ENCODE data around the gene KCNJ5. TPM values are rescaled to one million over a fixed set of nuclear protein-coding genes. Genes with fewer than 3 reads are reported as not detected.

KCNJ5 gene
- total RNA-seq, 2 experiments from 2014 or later, result not detected

GRCh38 chr11:128888034-128888985, 2.8 kb upstream of the KCNJ5 start:
- ChIA-PET POLR2A (interaction anchor here (1.1 kb wide), 1 partner anchor 56 kb away, joined by 3 read pairs; no protein-coding TSS in a partner anchor), CTCF (interaction anchor here (0.9 to 6.3 kb wide), 3 partner anchors 17 to 71 kb away, joined by 3 to 283 read pairs (median 33); no protein-coding TSS in a partner anchor)
- TF ChIP-seq CTCF (IDR thresholded peaks at IDR 0.05), result no peak
- intact Hi-C loops (cut with micrococcal nuclease), result no loop called here
- Mint-ChIP-seq H3K9me3 (no peaks in the 10 kb centered on the region), H3K4me3 (no peak overlapping the region), H3K36me3 (ENCODE audit: low read depth) (no peaks in the 10 kb centered on the region), H3K27ac (no peak overlapping the region), H3K27me3 (peaks cover 54% of the 10 kb centered on the region), H3K4me1 (ENCODE audit: low read depth) (peaks cover 6% of the 10 kb centered on the region)
- ATAC-seq (no peak), DNase-seq (no peak)

DNA sequence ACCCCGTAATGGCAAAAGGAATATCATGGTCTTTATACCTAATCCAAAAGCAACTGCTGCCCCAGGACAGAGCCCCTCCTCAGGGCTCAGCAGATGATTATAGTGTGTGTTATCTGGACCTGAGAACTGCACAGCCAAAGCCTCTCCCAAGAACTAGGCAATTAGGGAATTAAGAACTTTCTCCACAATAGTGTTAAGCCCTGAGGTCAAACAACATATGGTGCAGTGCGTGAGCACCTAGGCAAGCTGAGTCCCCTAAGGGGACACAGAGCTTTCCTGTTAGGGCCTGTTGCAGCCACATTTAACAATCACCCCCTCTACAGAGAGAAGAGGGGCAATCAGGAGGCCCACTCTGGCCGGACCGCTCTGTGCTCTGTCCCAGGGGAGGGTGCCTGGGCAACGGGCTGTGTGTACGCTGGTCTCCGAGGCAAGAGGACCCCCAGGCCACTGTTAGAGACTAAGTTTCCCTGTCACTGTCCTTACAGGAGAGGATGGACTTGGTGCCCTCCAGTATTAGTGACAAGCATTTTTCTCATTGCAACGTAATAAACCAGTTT, 1.4 kb upstream of the KCNJ5 start:
- TF ChIP-seq CTCF (IDR thresholded peaks at IDR 0.05), result no peak
- CTCF ChIA-PET, result interaction anchor here (4.2 to 5.9 kb wide), 2 partner anchors 16 to 66 kb away, joined by 33 to 34 read pairs; no protein-coding TSS in a partner anchor
- H3K4me1 Mint-ChIP-seq (ENCODE audit: low read depth), result peaks cover 6% of the 10 kb centered on the region
- no peaks in the 10 kb centered on the region for H3K9me3 Mint-ChIP-seq
- H3K4me3 Mint-ChIP-seq, result no peak overlapping the region
- peaks cover 58% of the 10 kb centered on the region for H3K27me3 Mint-ChIP-seq
- intact Hi-C loops (cut with micrococcal nuclease), result no loop called here
- no peak overlapping the region for H3K27ac Mint-ChIP-seq
- no peak for ATAC-seq
- POLR2A ChIA-PET, result no interaction called here
- no peak for DNase-seq
- H3K36me3 Mint-ChIP-seq (ENCODE audit: low read depth), result no peaks in the 10 kb centered on the region

DNA sequence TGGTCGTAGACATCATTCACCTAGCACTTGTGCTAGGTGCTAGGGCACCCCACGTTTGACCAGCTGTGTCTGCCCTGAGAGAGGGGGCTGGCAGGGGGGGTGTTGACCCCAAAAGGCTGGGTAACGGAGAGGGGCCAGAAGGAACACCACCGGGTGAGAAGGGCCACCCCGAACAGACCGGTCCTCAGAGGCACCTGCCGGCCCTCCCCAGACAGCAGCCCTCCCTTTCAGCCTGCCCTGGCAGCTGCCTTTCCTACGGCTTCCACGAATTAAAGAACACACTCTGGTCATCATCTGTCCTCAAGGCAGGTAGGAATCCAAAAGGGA, 977 bp upstream of the KCNJ5 start:
- Mint-ChIP-seq H3K4me3 (no peak overlapping the region), H3K27ac (no peak overlapping the region), H3K36me3 (ENCODE audit: low read depth) (no peaks in the 10 kb centered on the region), H3K27me3 (peaks cover 58% of the 10 kb centered on the region), H3K4me1 (ENCODE audit: low read depth) (peaks cover 6% of the 10 kb centered on the region), H3K9me3 (no peaks in the 10 kb centered on the region)
- POLR2A ChIA-PET, result interaction anchor here (0.7 kb wide), 1 partner anchor 18 kb away, joined by 3 read pairs; no protein-coding TSS in a partner anchor
- DNase-seq (no peak), ATAC-seq (no peak)
- CTCF ChIA-PET, result interaction anchor here (4.2 to 5.9 kb wide), 2 partner anchors 16 to 66 kb away, joined by 33 to 34 read pairs; no protein-coding TSS in a partner anchor
- intact Hi-C loops (cut with micrococcal nuclease), result no loop called here
- no peak for TF ChIP-seq CTCF (IDR thresholded peaks at IDR 0.05)

DNA sequence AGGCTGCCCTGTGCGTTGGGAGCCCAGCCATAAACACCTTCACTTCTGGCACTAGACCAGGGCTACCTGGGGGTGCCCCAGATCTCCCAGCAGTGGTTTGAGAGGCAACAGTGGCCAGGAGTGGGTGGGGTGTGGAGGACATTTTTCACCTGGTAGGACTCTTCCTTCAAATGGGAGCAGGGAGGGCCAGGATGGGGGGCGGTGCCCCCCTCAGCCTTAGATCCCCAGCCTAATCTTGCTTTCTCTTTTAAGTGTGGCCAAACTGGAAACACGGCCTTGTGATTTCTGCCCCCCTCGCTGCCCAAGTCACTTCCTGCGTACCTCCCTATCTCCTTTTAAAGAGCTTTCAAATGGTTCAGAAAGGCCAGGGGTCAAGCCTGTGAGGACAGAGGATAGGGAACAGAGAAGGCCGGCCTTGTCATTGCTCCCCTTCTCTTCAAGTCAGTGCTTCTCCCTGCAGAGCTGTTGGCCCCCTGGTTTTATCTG, 800 bp downstream of the KCNJ5 start:
- no peaks in the 10 kb centered on the region for H3K36me3 Mint-ChIP-seq (ENCODE audit: low read depth)
- H3K4me1 Mint-ChIP-seq (ENCODE audit: low read depth), result peaks cover 3% of the 10 kb centered on the region
- no peak for ATAC-seq
- H3K27ac Mint-ChIP-seq, result no peak overlapping the region
- peaks cover 53% of the 10 kb centered on the region for H3K27me3 Mint-ChIP-seq
- CTCF ChIA-PET, result interaction anchor here (1.2 to 5.9 kb wide), 4 partner anchors 7 to 64 kb away, joined by 3 to 34 read pairs (median 28); no protein-coding TSS in a partner anchor
- no peak overlapping the region for H3K4me3 Mint-ChIP-seq
- POLR2A ChIA-PET, result interaction anchor here (0.8 kb wide), 1 partner anchor 44 kb away, joined by 3 read pairs; no protein-coding TSS in a partner anchor
- DNase-seq, result no peak
- no peak for TF ChIP-seq CTCF (IDR thresholded peaks at IDR 0.05)
- intact Hi-C loops (cut with micrococcal nuclease), result no loop called here
- H3K9me3 Mint-ChIP-seq, result no peaks in the 10 kb centered on the region

Measured in activated CD8-positive, alpha-beta T cell treated with anti-CD3 and anti-CD28 coated beads for 36 hours (primary cell).